GM12878 (cell line): Measurements from ENCODE around the gene ADAP1. TPM values are rescaled to one million over a fixed set of nuclear protein-coding genes. Genes with fewer than 3 reads are reported as not detected.

Experiments
- ATAC-seq: fragments of 200-7000 bp; cut with Tn5 transposase; 3 replicates; pipeline ENCODE4 v1.9.1; 2020; ENCODE audit warnings: mild to moderate bottlenecking, moderate library complexity
- BruUV-seq: library from RNA; stranded (reverse); fragments of 400-500 nt; replicated peaks from 2 replicates; lab custom pipeline; 2021; lab: Mats Ljungman, UMichigan
- CTCF ChIA-PET: fragments of 300-600 bp; sonication (Branson Sonifier 250); formaldehyde crosslinking; extraction: SDS; loops from one replicate; lab custom pipeline; 2021; ENCODE audit warnings: inconsistent platforms; lab: Yijun Ruan, JAX
- POLR2A ChIA-PET: fragments of 350-600 bp; formaldehyde crosslinking; extraction: SDS; loops from one replicate; lab custom pipeline; 2021; ENCODE audit warnings: inconsistent platforms; lab: Charles Lee
- RAD21 ChIA-PET: fragments of 300-600 bp; sonication (Branson Sonifier 250); formaldehyde crosslinking; loops from one replicate; lab custom pipeline; 2023; ENCODE audit warnings: antibody characterized with exemption; ENCODE audit not compliant: unreplicated experiment; lab: Charles Lee
- SMC1A ChIA-PET: fragments of 300-600 bp; sonication (Branson Sonifier 250); formaldehyde crosslinking; loops from one replicate; lab custom pipeline; 2023; ENCODE audit not compliant: unreplicated experiment, uncharacterized antibody; lab: Charles Lee
- DNase-seq: peaks from one replicate; pipeline ENCODE4 v3.0.0-alpha.2; 2011; ENCODE audit warnings: low read depth, low spot score
- FAIRE-seq: peaks from 3 replicates; lab custom pipeline; 2011; peaks lifted over from hg19 to GRCh38; lab: Jason Lieb, UNC
- H2AFZ ChIP-seq: 2 replicates; pipeline ENCODE4 v1.6.0; 2011; ENCODE audit warnings: low read depth, low read length, control low read depth; ENCODE audit not compliant: control insufficient read depth
- H3K27ac ChIP-seq: 2 replicates; pipeline ENCODE4 v1.5.1; 2011; ENCODE audit warnings: control low read depth; ENCODE audit not compliant: control insufficient read depth, insufficient read depth
- H3K27me3 ChIP-seq, 2 experiments: replicated peaks in 1 of 2; 2 replicates each; pipeline versions ENCODE4 v1.6.0 to v1.6.1; 2011; ENCODE audit warnings: low read length in 1 of 2; ENCODE audit not compliant: control insufficient read depth in 2 of 2, insufficient read depth in 2 of 2
- H3K36me3 ChIP-seq, 2 experiments: 2 replicates each; pipeline ENCODE4 v1.5.1; 2011; ENCODE audit warnings: low read length in 1 of 2; ENCODE audit not compliant: control insufficient read depth in 2 of 2, insufficient read depth in 2 of 2
- H3K4me1 ChIP-seq: 2 replicates; pipeline ENCODE4 v1.6.1; 2011; ENCODE audit warnings: mild to moderate bottlenecking, low read length, moderate library complexity, mixed read lengths; ENCODE audit not compliant: control insufficient read depth, insufficient read depth
- H3K4me2 ChIP-seq: 2 replicates; pipeline ENCODE4 v1.6.0; 2011; ENCODE audit warnings: control low read depth; ENCODE audit not compliant: control insufficient read depth, insufficient read depth
- H3K4me3 ChIP-seq: fragments of 200-600 bp; sonication (generic); 2 replicates; pipeline ENCODE4 v1.5.1; 2016
- H3K79me2 ChIP-seq: 2 replicates; pipeline ENCODE4 v1.6.0; 2011; ENCODE audit warnings: low read length; ENCODE audit not compliant: control insufficient read depth, insufficient read depth
- H3K9ac ChIP-seq: 2 replicates; pipeline ENCODE4 v1.8.0; 2011; ENCODE audit warnings: low read length, control low read depth, mixed read lengths; ENCODE audit not compliant: control insufficient read depth, insufficient read depth
- H3K9me3 ChIP-seq: replicated peaks from 3 replicates; pipeline ENCODE4 v1.5.1; 2011; ENCODE audit warnings: mild to moderate bottlenecking, low read length; ENCODE audit not compliant: control insufficient read depth, insufficient read depth
- H4K20me1 ChIP-seq: 2 replicates; pipeline ENCODE4 v1.6.0; 2011; ENCODE audit not compliant: control insufficient read depth, insufficient read depth
- CBX3 ChIP-seq: fragments of 200-600 bp; sonication (generic); IDR thresholded peaks from 2 replicates; pipeline ENCODE4 v1.6.1; 2016; ENCODE audit warnings: low read depth, borderline replicate concordance
- CHD2 ChIP-seq: IDR thresholded peaks from 2 replicates; pipeline ENCODE4 v1.6.1; 2011; ENCODE audit warnings: low read depth, low read length, improper control_type of control experiment, borderline replicate concordance
- IRF5 ChIP-seq: fragments of 450-650 bp; IDR thresholded peaks from 2 replicates; pipeline ENCODE4 v1.6.1; 2017; ENCODE audit warnings: borderline replicate concordance
- RBBP5 ChIP-seq: fragments of 200-600 bp; sonication (generic); conservative IDR thresholded peaks from 2 replicates; pipeline ENCODE4 v1.6.1; 2016
- RFX5 ChIP-seq: IDR thresholded peaks from 2 replicates; pipeline ENCODE4 v1.6.1; 2011; ENCODE audit warnings: low read depth, low read length, improper control_type of control experiment
- TCF12 ChIP-seq: IDR thresholded peaks from 2 replicates; pipeline ENCODE4 v1.6.1; 2011; ENCODE audit warnings: low read depth, mild to moderate bottlenecking, low read length
- ZBTB4 ChIP-seq: fragments of 450-650 bp; formaldehyde crosslinking; IDR thresholded peaks from 2 replicates; pipeline ENCODE4 v1.4.0; 2022; ENCODE audit warnings: mild to moderate bottlenecking, moderate library complexity
- ZNF24 ChIP-seq: fragments of 450-650 bp; IDR thresholded peaks from 2 replicates; pipeline ENCODE4 v1.6.1; 2017; ENCODE audit warnings: antibody characterized with exemption, mild to moderate bottlenecking
- ZNF274 ChIP-seq: IDR thresholded peaks from one replicate; pipeline ENCODE4 v1.8.0; 2011; ENCODE audit not compliant: insufficient read length, insufficient read depth
- ZSCAN29 ChIP-seq: fragments of 450-650 bp; IDR thresholded peaks from 2 replicates; pipeline ENCODE4 v1.6.1; 2017; ENCODE audit warnings: mild to moderate bottlenecking, moderate library complexity
- WGBS: methylation state at CpG from one replicate; pipeline ENCODE4 v1.1.6; 2016; ENCODE audit warnings: low lambda C conversion rate; ENCODE audit not compliant: insufficient replicate concordance, insufficient coverage; ENCODE audit errors: missing lambda C conversion rate; 5-methylcytosine and 5-hydroxymethylcytosine counted together
- in situ Hi-C: fragments of 300-500 bp; cut with MboI; formaldehyde crosslinking; loops from 9 replicates; pipeline ENCODE4 v1.14.3; 2018; ENCODE audit warnings: mixed read lengths
- intact Hi-C: fragments of 100-400 bp; cut with micrococcal nuclease; formaldehyde crosslinking; loops from one replicate; pipeline ENCODE4 v1.14.2; 2022; ENCODE audit not compliant: unreplicated experiment
- polyA plus RNA-seq, 11 experiments: library from polyadenylated mRNA; depleted of rRNA in 4 of 11; unstranded in 6 of 11; stranded (reverse) in 5 of 11; fragments of >200 nt; fragmentation: Nextera tagmentation in 4 of 11; fragmentation: Illumina TruSeq in 1 of 11; extraction: Ambion mirVana in 4 of 11; extraction: Trizol in 1 of 11; gene quantifications; 1 replicate in 1 of 11; 2 replicates in 10 of 11; pipeline versions ENCODE4 v1.2.1 to v1.2.3, GENCODE V29; 2011 to 2016; ENCODE audit warnings: inconsistent platforms in 2 of 11, missing spikeins in 2 of 11, low read depth in 1 of 11
- total RNA-seq, 4 experiments: library from RNA; depleted of rRNA in 3 of 4; stranded (reverse); fragments of >200 nt in 3 of 4; fragmentation: Illumina TruSeq in 1 of 4; extraction: Trizol in 1 of 4; gene quantifications; 2 replicates each; pipeline versions ENCODE4 v1.2.1 to v1.2.3, GENCODE V29; 2013 to 2021
- TF ChIP-seq, protein P1 (sequence below): fragments of 450-650 bp; IDR thresholded peaks from 2 replicates; pipeline ENCODE4 v1.6.1; 2017; ENCODE audit warnings: mild to moderate bottlenecking, moderate library complexity
- TF ChIP-seq, protein P2 (sequence below): fragments of 150-350 bp; IDR thresholded peaks from 2 replicates; pipeline ENCODE4 v1.6.1; 2014; ENCODE audit warnings: mild to moderate bottlenecking, low read depth, low read length

Gene ADAP1
- total and polyA plus RNA-seq, 10 of the 15 experiments (the other 5 are each of a cell fraction or from before 2014, with no cell fraction given), result 0.22 to 44.2 (median 22.0) TPM; not detected in 1

DNA sequence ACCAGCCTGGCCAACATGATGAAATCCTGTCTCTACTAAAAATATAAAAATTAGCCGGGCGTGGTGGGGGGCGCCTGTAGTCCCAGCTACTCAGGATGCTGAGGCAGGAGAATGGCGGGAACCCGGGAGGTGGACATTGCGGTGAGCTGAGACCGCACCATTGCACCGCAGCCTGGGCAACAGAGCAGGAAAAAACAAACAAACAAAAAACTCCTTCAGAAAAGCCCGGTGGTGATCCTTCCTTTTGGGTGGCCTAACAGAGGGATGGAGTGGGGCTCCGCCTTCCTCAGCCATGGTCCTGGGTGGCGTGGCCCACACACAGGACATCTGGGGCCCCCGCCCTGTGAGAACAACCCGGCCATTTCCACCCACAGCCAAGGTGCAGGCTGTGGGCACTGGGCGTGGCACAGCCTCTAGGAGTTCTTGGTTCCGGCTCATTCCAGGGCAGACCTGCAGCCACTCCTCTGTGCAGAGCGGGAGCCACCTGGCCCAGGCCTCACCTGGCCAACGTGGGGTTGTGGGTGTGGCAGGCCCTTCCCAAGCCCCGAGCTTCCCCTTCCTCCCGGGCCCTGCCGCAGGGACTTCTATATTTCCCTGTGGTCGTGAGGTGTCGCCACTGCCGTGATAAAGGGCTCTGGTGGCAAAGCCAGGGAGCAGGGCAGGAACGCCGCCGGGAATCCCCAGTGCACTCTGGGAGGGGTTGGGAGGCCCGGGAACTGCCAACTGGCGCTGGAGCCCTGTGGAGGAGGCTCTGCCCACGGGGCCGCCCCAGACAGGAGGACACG is 40.6 kb downstream of the ADAP1 start:
- DNase-seq (no peak), FAIRE-seq (no peak), ATAC-seq (no peak)
- SMC1A ChIA-PET, result interaction anchor here (0.6 kb wide), 1 partner anchor 33 kb away, joined by 3 read pairs; no protein-coding TSS in a partner anchor
- Histone ChIP-seq H4K20me1 (no peaks in the 10 kb centered on the region), H3K9ac (no peak overlapping the region), H3K27me3 (no peaks in the 10 kb centered on the region), H3K4me2 (no peak overlapping the region), H3K9me3 (no peaks in the 10 kb centered on the region), H3K4me1 (peaks cover 16% of the 10 kb centered on the region), H3K79me2 (no peaks in the 10 kb centered on the region; the same call in none of the 2 replicates), H3K27ac (no peak overlapping the region), H2AFZ (no peak overlapping the region), H3K36me3 (peaks cover 0 to 4% of the 10 kb centered on the region in 2 experiments; a peak in 3 of 4 replicates), H3K4me3 (no peak overlapping the region)
- in situ Hi-C loops (no loop called here), intact Hi-C loops (no loop called here)
- CTCF ChIA-PET, result interaction anchor here (1.0 to 1.2 kb wide), 2 partner anchors 79 to 152 kb away, joined by 3 to 4 read pairs; no protein-coding TSS in a partner anchor
- 79% methylated on average over 30 of the region's 31 CpGs for WGBS
- POLR2A ChIA-PET, result interaction anchor here (0.6 to 1.0 kb wide), 2 partner anchors 45 to 64 kb away, joined by 3 to 5 read pairs; no protein-coding TSS in a partner anchor
- no TSS peak for BruUV-seq
- RAD21 ChIA-PET, result no interaction called here
- TF ChIP-seq ZBTB4 (CRISPR knock-in tag) (no peak), RBBP5 (no peak), ZSCAN29 (no peak), ZNF274 (no peak), CBX3 (no peak), CHD2 (no peak), TCF12 (no peak), RFX5 (no peak), IRF5 (no peak), ZNF24 (no peak)
- TF ChIP-seq, protein P1, sequence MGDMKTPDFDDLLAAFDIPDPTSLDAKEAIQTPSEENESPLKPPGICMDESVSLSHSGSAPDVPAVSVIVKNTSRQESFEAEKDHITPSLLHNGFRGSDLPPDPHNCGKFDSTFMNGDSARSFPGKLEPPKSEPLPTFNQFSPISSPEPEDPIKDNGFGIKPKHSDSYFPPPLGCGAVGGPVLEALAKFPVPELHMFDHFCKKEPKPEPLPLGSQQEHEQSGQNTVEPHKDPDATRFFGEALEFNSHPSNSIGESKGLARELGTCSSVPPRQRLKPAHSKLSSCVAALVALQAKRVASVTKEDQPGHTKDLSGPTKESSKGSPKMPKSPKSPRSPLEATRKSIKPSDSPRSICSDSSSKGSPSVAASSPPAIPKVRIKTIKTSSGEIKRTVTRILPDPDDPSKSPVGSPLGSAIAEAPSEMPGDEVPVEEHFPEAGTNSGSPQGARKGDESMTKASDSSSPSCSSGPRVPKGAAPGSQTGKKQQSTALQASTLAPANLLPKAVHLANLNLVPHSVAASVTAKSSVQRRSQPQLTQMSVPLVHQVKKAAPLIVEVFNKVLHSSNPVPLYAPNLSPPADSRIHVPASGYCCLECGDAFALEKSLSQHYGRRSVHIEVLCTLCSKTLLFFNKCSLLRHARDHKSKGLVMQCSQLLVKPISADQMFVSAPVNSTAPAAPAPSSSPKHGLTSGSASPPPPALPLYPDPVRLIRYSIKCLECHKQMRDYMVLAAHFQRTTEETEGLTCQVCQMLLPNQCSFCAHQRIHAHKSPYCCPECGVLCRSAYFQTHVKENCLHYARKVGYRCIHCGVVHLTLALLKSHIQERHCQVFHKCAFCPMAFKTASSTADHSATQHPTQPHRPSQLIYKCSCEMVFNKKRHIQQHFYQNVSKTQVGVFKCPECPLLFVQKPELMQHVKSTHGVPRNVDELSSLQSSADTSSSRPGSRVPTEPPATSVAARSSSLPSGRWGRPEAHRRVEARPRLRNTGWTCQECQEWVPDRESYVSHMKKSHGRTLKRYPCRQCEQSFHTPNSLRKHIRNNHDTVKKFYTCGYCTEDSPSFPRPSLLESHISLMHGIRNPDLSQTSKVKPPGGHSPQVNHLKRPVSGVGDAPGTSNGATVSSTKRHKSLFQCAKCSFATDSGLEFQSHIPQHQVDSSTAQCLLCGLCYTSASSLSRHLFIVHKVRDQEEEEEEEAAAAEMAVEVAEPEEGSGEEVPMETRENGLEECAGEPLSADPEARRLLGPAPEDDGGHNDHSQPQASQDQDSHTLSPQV, result no peak
- TF ChIP-seq, protein P2, sequence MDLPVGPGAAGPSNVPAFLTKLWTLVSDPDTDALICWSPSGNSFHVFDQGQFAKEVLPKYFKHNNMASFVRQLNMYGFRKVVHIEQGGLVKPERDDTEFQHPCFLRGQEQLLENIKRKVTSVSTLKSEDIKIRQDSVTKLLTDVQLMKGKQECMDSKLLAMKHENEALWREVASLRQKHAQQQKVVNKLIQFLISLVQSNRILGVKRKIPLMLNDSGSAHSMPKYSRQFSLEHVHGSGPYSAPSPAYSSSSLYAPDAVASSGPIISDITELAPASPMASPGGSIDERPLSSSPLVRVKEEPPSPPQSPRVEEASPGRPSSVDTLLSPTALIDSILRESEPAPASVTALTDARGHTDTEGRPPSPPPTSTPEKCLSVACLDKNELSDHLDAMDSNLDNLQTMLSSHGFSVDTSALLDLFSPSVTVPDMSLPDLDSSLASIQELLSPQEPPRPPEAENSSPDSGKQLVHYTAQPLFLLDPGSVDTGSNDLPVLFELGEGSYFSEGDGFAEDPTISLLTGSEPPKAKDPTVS, result no peak
